ENCODE results near the gene PTPN21.

DNA sequence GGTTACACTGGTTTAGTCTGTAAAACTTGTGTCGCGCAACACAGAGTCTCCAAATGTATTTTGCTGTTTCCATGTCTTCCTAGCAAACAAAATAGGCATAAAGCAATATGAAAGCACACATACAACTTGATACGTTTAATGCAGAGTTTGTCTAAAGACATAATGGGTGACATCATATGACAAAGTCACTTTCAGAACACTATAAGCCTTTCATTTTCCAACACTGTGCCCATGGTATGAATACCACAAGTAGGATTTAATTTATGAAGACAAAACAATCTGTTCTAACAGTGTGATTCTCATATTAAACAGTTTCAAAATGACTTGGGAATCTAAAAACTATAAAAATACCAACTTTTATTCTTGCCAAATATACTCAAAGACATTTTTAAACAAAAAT lies 58.4 kb downstream of the PTPN21 start:
- TF ChIP-seq, protein P1, sequence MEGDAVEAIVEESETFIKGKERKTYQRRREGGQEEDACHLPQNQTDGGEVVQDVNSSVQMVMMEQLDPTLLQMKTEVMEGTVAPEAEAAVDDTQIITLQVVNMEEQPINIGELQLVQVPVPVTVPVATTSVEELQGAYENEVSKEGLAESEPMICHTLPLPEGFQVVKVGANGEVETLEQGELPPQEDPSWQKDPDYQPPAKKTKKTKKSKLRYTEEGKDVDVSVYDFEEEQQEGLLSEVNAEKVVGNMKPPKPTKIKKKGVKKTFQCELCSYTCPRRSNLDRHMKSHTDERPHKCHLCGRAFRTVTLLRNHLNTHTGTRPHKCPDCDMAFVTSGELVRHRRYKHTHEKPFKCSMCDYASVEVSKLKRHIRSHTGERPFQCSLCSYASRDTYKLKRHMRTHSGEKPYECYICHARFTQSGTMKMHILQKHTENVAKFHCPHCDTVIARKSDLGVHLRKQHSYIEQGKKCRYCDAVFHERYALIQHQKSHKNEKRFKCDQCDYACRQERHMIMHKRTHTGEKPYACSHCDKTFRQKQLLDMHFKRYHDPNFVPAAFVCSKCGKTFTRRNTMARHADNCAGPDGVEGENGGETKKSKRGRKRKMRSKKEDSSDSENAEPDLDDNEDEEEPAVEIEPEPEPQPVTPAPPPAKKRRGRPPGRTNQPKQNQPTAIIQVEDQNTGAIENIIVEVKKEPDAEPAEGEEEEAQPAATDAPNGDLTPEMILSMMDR (IDR thresholded peaks at IDR 0.05), result no peak
- no peak for TF ChIP-seq EZH2 (IDR thresholded peaks at IDR 0.05)

Measured in neural progenitor cell (in vitro differentiated cells).